Esophagus squamous epithelium (tissue), 4 donors: ENCODE measurements around the gene ATF4.

Experiments
- CTCF ChIP-seq, 6 experiments: fragments of 450-650 bp in 4 of 6; fragments of 200-600 bp in 2 of 6; sonication (generic) in 2 of 6; IDR thresholded peaks; one replicate each; pipeline ENCODE4 v1.5.1; 2016 to 2019; ENCODE audit warnings: antibody characterized with exemption in 6 of 6, mild to moderate bottlenecking in 4 of 6, moderate library complexity in 4 of 6
- POLR2A ChIP-seq, 4 donors: fragments of 450-650 bp; IDR thresholded peaks; one replicate each; pipeline ENCODE4 v1.6.1; 2017; ENCODE audit warnings: antibody characterized with exemption in 4 of 4, mild to moderate bottlenecking in 4 of 4, moderate library complexity in 3 of 4

- TF ChIP-seq CTCF (IDR thresholded peaks at IDR 0.05) = no peak
- no peak for TF ChIP-seq POLR2A (IDR thresholded peaks at IDR 0.05)
Measured at GRCh38 chr22:39501644-39502108, 18.7 kb upstream of the ATF4 start.
